Stimulated activated memory B cell treated with anti-CD40 and anti-IgM and Interleukin-4, amounts not matched to agents 10 μg/mL and 1 μg/mL and 100 μg/mL, for 72 hours (primary cell): ENCODE results near the gene MME.

ENCODE experiments used
- ATAC-seq: fragments of 150-1000 bp; cut with Tn5 transposase; 2 replicates; pipeline ENCODE4 v1.10.0; 2021
- H3K27ac Mint-ChIP-seq: one replicate; pipeline ENCODE4 v1.8.0; 2022; ENCODE audit warnings: mild to moderate bottlenecking, mixed read lengths
- H3K27me3 Mint-ChIP-seq: one replicate; pipeline ENCODE4 v1.8.0; 2022; ENCODE audit warnings: mixed read lengths
- H3K36me3 Mint-ChIP-seq: one replicate; pipeline ENCODE4 v1.8.0; 2022; ENCODE audit warnings: mixed read lengths
- H3K4me1 Mint-ChIP-seq: one replicate; pipeline ENCODE4 v1.8.0; 2022; ENCODE audit warnings: mixed read lengths
- H3K4me3 Mint-ChIP-seq: one replicate; pipeline ENCODE4 v1.8.0; 2022; ENCODE audit warnings: mild to moderate bottlenecking, moderate library complexity, mixed read lengths
- H3K9me3 Mint-ChIP-seq: one replicate; pipeline ENCODE4 v1.8.0; 2022; ENCODE audit warnings: mixed read lengths

The MME gene

DNA sequence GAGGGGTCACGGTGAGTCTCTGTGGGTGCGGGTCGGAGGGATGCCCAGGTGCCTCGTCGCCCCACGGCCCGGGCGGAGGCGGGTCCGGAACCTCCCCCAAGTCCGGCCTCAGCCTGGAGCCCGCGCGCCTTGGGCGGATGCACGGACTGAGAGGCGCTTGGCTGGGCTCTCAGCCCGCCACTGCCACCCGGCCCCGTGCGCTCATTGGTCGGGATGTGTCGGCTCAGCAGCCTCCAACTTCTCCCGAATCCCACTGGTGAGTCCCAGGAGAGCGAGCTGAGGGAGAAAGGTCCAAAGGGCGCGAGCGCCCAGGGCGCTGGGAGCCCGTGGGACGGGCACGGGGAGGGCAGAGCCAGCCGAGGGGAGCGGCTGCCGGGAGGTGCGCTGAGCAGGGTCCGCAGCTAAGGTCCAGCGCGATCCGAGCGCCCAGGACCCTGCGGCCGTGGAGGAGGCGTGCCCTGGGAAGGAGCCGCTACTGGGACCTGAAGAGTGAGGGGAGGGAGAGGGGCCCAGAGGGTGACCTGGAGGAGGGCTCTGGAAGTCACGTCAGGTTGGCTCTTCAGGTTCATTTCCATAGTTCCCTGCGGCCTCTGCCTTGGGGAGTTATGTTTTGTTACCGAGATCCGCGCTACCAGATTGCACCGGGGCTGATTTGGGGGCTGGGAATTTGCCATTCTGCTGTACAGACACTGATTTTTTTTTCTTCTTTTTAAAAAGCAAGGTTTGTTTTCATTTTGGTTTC is at the start of gene MME:
MME (plus strand) TSS at position 574 of the 742 bp plus-strand sequence. CDS start 3,849 bp downstream, outside the sequence.
- H3K27ac Mint-ChIP-seq = peak within 1 kb of the TSS; percentile 14
- H3K4me1 Mint-ChIP-seq = peaks cover 20% of the 10 kb centered on the region
- peak within 1 kb of the TSS; percentile 72 for H3K4me3 Mint-ChIP-seq
- peak; percentile 57 for ATAC-seq
- peaks cover 47% of the 10 kb centered on the region for H3K27me3 Mint-ChIP-seq
- peaks cover 3% of the 10 kb centered on the region for H3K9me3 Mint-ChIP-seq
- H3K36me3 Mint-ChIP-seq = peaks cover 5% of the 10 kb centered on the region

DNA sequence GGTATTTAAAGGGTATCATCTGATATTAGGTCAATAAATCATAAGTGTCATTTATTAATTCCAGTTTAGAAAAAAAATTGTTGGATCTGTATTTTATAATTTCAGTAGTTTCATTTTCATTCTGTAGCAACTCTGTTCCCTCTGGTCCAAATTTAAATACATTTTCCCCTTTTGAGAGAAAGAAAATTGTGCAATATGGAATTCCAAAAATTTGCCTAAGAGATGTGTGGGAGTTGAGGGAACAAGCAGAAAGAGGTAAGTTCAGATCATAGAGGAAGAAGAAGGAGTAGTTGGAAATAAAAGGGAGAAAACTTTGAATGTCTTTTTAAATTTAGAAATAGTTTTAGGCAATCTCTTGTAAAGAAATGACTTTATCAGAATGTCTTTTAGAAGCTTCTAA is 48.9 kb upstream of the MME start:
- Mint-ChIP-seq H3K36me3 (no peaks in the 10 kb centered on the region), H3K4me1 (no peaks in the 10 kb centered on the region), H3K9me3 (peaks cover 6% of the 10 kb centered on the region), H3K27ac (no peak overlapping the region), H3K4me3 (no peak overlapping the region), H3K27me3 (no peaks in the 10 kb centered on the region)
- ATAC-seq = no peak

DNA sequence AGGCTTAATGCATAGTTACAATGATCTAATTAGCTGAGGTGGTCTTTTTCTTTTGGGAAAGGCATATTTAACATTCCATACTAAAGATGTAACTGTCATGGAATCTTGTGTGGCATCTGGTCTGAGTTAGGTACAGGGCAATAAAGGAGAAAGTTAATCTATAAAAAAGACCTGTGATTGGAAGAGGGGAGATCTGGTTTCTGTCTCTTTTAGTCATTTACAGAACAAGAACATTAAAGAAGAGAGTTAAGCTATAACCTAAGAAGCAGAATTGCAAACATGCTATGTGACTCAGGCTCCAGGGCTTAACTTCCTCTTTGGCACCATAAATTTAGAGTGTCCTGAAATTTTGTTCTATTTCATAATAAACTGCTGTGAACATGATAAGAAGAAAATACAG is 47.2 kb upstream of the MME start:
- no peak overlapping the region for H3K4me3 Mint-ChIP-seq
- no peaks in the 10 kb centered on the region for H3K4me1 Mint-ChIP-seq
- no peaks in the 10 kb centered on the region for H3K27me3 Mint-ChIP-seq
- no peak overlapping the region for H3K27ac Mint-ChIP-seq
- no peak for ATAC-seq
- peaks cover 9% of the 10 kb centered on the region for H3K9me3 Mint-ChIP-seq
- no peaks in the 10 kb centered on the region for H3K36me3 Mint-ChIP-seq

DNA sequence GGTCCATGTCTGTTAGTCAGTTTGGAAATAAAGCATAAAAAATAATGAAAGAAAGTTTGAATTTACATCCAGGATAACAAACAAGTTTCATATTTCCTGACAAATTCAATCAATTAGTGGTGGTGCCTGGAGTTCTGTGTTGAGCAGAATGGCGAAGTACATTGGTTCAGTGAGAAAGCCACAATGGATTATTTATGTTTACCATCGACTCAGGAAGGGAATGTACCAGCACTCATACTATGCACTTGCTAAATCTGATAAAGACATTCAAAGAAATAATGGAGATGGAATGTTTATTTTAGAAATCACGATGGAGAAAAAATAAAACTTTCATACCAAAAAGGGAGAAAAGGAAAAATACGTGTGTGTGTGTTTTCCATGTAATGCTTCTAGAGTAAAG is 45.3 kb upstream of the MME start:
- H3K27ac Mint-ChIP-seq = no peak overlapping the region
- no peak overlapping the region for H3K4me3 Mint-ChIP-seq
- H3K27me3 Mint-ChIP-seq = no peaks in the 10 kb centered on the region

DNA sequence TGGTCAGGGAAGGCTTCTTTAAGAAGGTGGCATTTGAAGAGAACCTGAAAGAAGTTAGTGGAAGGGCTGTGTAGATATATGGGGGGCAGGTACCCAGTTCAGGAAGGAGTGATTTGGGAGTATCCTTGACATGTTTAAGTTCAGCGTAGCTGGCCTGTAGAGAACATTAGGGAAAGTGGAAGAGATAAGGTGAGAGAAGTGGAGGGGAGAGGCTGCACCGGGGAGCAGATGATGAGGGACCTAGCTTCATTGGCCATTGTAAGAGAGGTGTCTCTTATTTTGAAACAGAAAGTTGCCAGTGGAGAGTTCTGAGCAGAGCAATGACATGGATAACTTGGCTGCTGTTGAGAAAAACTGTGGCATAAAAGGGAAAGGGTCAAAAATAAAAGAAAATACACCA is 44.6 kb upstream of the MME start:
- no peak overlapping the region for H3K27ac Mint-ChIP-seq
- H3K27me3 Mint-ChIP-seq = no peaks in the 10 kb centered on the region
- ATAC-seq = no peak
- no peak overlapping the region for H3K4me3 Mint-ChIP-seq
- H3K9me3 Mint-ChIP-seq = peaks cover 9% of the 10 kb centered on the region
- no peaks in the 10 kb centered on the region for H3K4me1 Mint-ChIP-seq
- H3K36me3 Mint-ChIP-seq = no peaks in the 10 kb centered on the region

More for the DNA sequence above, 45.3 kb upstream of the MME start:
- Mint-ChIP-seq H3K36me3 (no peaks in the 10 kb centered on the region), H3K9me3 (peaks cover 9% of the 10 kb centered on the region), H3K4me1 (no peaks in the 10 kb centered on the region)
- ATAC-seq = no peak

DNA sequence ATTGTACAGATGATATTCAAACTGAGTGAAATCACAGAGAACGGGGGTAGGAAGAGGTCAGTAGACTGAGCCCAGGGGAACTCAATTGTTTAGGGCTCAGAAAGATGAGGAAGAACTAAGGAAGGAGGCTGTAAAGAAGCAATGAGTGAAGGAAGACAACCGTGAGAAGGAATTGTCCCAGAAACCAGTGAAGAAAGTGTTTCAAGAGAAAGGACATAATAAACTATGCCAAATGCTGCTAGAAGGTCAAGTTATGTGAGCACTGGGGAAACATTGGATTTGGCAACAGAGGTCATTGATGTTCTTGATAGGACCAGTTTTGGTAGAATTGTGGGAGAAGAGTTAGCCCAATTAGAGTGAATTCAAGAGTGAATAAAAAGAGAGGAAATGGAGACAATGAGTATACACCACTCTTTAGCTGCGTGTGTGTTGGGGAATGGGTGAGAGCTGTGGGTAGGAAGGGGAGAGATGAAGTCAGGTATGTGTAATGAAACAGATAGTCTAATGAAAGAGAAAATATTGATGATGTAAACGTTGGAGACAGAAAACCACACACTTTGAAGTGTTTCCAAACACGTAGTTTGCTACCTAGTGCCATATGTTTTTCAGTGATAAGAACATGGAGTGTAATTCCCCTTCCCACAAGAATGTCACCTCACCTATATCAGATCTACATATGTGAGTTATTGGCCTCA is 42.5 kb upstream of the MME start:
- Mint-ChIP-seq H3K9me3 (peaks cover 6% of the 10 kb centered on the region), H3K36me3 (no peaks in the 10 kb centered on the region), H3K27ac (no peak overlapping the region), H3K4me3 (no peak overlapping the region), H3K4me1 (no peaks in the 10 kb centered on the region), H3K27me3 (no peaks in the 10 kb centered on the region)
- no peak for ATAC-seq

DNA sequence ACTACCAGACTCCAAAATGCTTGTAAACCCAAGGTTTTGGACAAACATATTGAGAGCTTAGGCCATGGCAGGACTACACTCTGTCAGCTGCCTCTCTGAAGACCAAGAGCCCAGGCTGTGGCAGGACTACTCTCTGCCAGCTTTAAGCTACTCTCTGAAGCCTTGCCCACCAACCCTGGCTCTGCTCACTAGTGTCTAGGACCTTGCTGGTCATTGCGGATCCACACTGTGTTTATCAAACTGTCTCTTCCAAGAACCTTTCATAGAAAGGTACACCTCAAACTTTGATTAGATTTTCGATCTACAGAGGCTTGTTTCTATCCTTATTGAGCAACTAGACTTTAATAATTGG is 41.9 kb upstream of the MME start:
- no peaks in the 10 kb centered on the region for H3K36me3 Mint-ChIP-seq

DNA sequence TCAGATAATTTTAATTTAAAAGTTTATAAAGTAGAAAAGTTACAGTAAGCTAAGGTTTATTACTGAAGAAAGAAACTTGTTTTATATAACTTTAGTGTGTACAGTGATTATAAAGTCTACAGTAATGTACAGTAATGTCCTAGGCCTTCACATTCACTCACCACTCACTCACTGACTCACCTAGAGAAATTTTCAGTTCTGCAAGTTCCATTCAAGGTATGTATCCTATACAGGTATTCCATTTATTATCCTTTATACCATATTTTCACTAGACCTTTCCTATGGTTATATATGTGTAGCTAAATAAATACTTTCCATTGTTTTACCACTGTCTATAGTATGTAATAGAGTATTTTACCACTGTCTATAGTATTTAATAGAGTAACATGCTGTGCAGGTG is 33.2 kb upstream of the MME start:
- no peaks in the 10 kb centered on the region for H3K4me1 Mint-ChIP-seq
- H3K36me3 Mint-ChIP-seq = no peaks in the 10 kb centered on the region
- H3K27me3 Mint-ChIP-seq = no peaks in the 10 kb centered on the region
- no peak overlapping the region for H3K27ac Mint-ChIP-seq
- H3K4me3 Mint-ChIP-seq = no peak overlapping the region
- peaks cover 9% of the 10 kb centered on the region for H3K9me3 Mint-ChIP-seq
- ATAC-seq = no peak

More for the DNA sequence above, 41.9 kb upstream of the MME start:
- Mint-ChIP-seq H3K9me3 (peaks cover 6% of the 10 kb centered on the region), H3K27ac (no peak overlapping the region), H3K27me3 (no peaks in the 10 kb centered on the region), H3K4me1 (no peaks in the 10 kb centered on the region), H3K4me3 (no peak overlapping the region)
- ATAC-seq = no peak

GRCh38 chr3:155047672-155048071 is 32.4 kb upstream of the MME start:
- Mint-ChIP-seq H3K36me3 (no peaks in the 10 kb centered on the region), H3K4me1 (no peaks in the 10 kb centered on the region)
- ATAC-seq = no peak

DNA sequence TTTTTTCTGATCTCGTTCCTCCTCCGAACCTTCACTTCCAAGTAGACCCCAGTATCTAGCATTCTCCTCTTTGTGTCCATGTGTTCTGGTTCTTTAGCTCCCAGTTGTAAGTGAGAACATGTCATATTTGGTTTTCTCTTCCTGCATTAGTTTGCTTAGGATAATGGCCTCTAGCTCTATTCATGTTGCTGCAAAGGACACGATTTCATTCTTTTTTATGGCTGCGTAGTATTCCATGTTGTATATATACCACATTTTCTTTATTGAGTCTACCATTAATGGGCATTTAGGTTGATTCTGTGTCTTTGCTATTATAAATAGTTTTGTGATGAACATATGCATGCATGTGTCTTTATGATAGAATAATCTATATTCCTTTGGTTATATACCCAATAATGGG is 30.2 kb upstream of the MME start:
- Mint-ChIP-seq H3K27ac (no peak overlapping the region), H3K4me1 (no peaks in the 10 kb centered on the region), H3K9me3 (peaks cover 19% of the 10 kb centered on the region), H3K27me3 (no peaks in the 10 kb centered on the region), H3K36me3 (no peaks in the 10 kb centered on the region), H3K4me3 (no peak overlapping the region)
- ATAC-seq = no peak

More at GRCh38 chr3:155047672-155048071, 32.4 kb upstream of the MME start:
- Mint-ChIP-seq H3K27me3 (no peaks in the 10 kb centered on the region), H3K4me3 (no peak overlapping the region), H3K27ac (no peak overlapping the region), H3K9me3 (peaks cover 10% of the 10 kb centered on the region)

DNA sequence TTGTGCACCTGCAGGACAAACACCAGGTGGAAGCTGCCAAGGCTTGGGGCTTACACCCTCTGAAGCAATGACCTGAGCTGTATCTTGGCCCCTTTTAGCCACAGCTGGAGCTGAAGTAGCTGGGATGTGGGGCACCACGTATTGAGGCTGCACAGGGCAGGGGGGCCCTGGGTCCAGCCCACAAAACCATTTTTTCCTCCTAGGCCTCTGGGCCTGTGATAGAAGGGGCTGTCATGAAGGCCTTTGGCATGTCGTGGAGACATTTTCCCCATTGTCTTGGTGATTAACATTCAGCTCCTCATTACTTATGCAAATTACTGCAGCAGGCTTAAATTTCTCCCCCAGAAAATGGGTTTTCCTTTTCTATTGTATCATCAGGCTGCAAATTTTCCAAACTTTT is 27.6 kb upstream of the MME start:
- ATAC-seq = no peak
- Mint-ChIP-seq H3K4me3 (no peak overlapping the region), H3K27ac (no peak overlapping the region), H3K36me3 (no peaks in the 10 kb centered on the region), H3K4me1 (no peaks in the 10 kb centered on the region), H3K27me3 (no peaks in the 10 kb centered on the region), H3K9me3 (peaks cover 22% of the 10 kb centered on the region)

- ATAC-seq = no peak
- no peaks in the 10 kb centered on the region for H3K4me1 Mint-ChIP-seq
- no peaks in the 10 kb centered on the region for H3K36me3 Mint-ChIP-seq
- H3K27me3 Mint-ChIP-seq = no peaks in the 10 kb centered on the region
- no peak overlapping the region for H3K4me3 Mint-ChIP-seq
- H3K27ac Mint-ChIP-seq = no peak overlapping the region
- H3K9me3 Mint-ChIP-seq = peaks cover 22% of the 10 kb centered on the region
Measured at GRCh38 chr3:155053756-155054155, 26.4 kb upstream of the MME start.

DNA sequence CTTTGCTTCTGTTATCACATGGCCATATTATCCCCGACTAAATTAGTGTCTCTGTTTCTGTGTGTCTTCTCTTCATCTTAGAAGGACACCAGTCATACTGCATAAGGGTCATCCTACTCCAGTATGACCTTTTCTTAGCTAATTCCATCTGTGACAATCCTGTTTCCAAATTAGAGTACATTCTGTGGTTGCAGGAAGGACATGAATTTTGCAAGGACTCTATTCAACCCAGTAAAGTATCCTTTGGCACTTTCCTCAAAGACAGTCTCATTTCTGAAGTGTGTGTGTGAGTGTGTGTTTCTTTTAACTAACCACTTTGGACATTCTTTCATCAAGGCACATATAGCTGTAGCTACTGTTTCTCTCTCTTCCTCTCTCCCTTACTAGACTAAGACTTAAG is 15.2 kb upstream of the MME start:
- no peak overlapping the region for H3K27ac Mint-ChIP-seq
- H3K27me3 Mint-ChIP-seq = no peaks in the 10 kb centered on the region
- no peaks in the 10 kb centered on the region for H3K9me3 Mint-ChIP-seq
- no peak overlapping the region for H3K4me3 Mint-ChIP-seq
- no peaks in the 10 kb centered on the region for H3K4me1 Mint-ChIP-seq
- no peak for ATAC-seq
- H3K36me3 Mint-ChIP-seq = no peaks in the 10 kb centered on the region

GRCh38 chr3:155065537-155065936 is 14.6 kb upstream of the MME start:
- Mint-ChIP-seq H3K27me3 (no peaks in the 10 kb centered on the region), H3K4me3 (no peak overlapping the region), H3K9me3 (no peaks in the 10 kb centered on the region), H3K36me3 (no peaks in the 10 kb centered on the region), H3K4me1 (no peaks in the 10 kb centered on the region), H3K27ac (no peak overlapping the region)
- peak; percentile 41 for ATAC-seq

DNA sequence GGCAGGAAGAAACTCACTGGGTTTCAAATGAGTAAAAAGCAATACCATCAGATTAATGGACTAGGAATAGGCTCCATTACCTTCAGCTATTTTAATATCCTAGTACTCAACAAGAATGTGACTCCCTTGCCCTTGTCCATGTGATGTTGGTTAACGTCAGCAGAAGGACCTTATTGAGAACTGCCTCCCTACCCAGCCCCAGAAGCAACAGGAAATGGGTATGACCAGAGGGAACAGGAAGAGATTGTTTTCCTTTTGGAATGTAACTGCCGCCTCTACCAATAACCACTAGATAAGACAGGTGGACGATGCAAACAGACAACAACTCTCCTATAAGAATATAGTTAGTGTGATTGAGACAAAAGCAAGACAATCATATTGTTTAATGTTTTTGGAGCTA is 10.4 kb upstream of the MME start:
- ATAC-seq = no peak
- Mint-ChIP-seq H3K27me3 (no peaks in the 10 kb centered on the region), H3K9me3 (peaks cover 5% of the 10 kb centered on the region), H3K36me3 (no peaks in the 10 kb centered on the region), H3K4me1 (no peaks in the 10 kb centered on the region), H3K27ac (no peak overlapping the region), H3K4me3 (no peak overlapping the region)

- H3K27me3 Mint-ChIP-seq = no peaks in the 10 kb centered on the region
- peaks cover under 1% of the 10 kb centered on the region for H3K36me3 Mint-ChIP-seq
- ATAC-seq = no peak
- H3K9me3 Mint-ChIP-seq = peaks cover 5% of the 10 kb centered on the region
- H3K27ac Mint-ChIP-seq = no peak overlapping the region
- H3K4me3 Mint-ChIP-seq = no peak overlapping the region
- no peaks in the 10 kb centered on the region for H3K4me1 Mint-ChIP-seq
Measured at GRCh38 chr3:155070316-155070715, 9.8 kb upstream of the MME start.
